Raji (cell line): Measurements from ENCODE around the gene PLEKHA7.

ENCODE experiments used
- POLR2A ChIP-seq: IDR thresholded peaks from 2 replicates; pipeline ENCODE4 v1.6.1; 2011; ENCODE audit warnings: low read depth, low read length, control low read depth; ENCODE audit not compliant: insufficient read depth

PLEKHA7 gene

GRCh38 chr11:17013548-17014320 lies 480 bp downstream of the PLEKHA7 start:
- TF ChIP-seq POLR2A: no peak

- no peak for TF ChIP-seq POLR2A
Observed at GRCh38 chr11:17012712-17013547, 1.3 kb downstream of the PLEKHA7 start.

GRCh38 chr11:17012179-17012578 lies 2.0 kb downstream of the PLEKHA7 start:
- TF ChIP-seq POLR2A: no peak

GRCh38 chr11:17010851-17011420 lies 3.3 kb downstream of the PLEKHA7 start:
- TF ChIP-seq POLR2A: no peak

- TF ChIP-seq POLR2A: no peak
Observed at GRCh38 chr11:17008099-17008498, 6.1 kb downstream of the PLEKHA7 start.

- TF ChIP-seq POLR2A: no peak
Observed at GRCh38 chr11:17005646-17006045, 8.6 kb downstream of the PLEKHA7 start.

GRCh38 chr11:17004486-17005148 lies 9.6 kb downstream of the PLEKHA7 start:
- no peak for TF ChIP-seq POLR2A

- no peak for TF ChIP-seq POLR2A
Observed at GRCh38 chr11:17003426-17003825, 10.8 kb downstream of the PLEKHA7 start.

GRCh38 chr11:17002543-17002942 lies 11.7 kb downstream of the PLEKHA7 start:
- no peak for TF ChIP-seq POLR2A

GRCh38 chr11:17001806-17002205 lies 12.4 kb downstream of the PLEKHA7 start:
- TF ChIP-seq POLR2A: no peak

- no peak for TF ChIP-seq POLR2A
Observed at GRCh38 chr11:17000987-17001386, 13.2 kb downstream of the PLEKHA7 start.

- no peak for TF ChIP-seq POLR2A
Observed at GRCh38 chr11:16999116-16999515, 15.1 kb downstream of the PLEKHA7 start.

- no peak for TF ChIP-seq POLR2A
Observed at GRCh38 chr11:16997624-16998023, 16.6 kb downstream of the PLEKHA7 start.

- no peak for TF ChIP-seq POLR2A
Observed at GRCh38 chr11:16993495-16993894, 20.7 kb downstream of the PLEKHA7 start.

GRCh38 chr11:16992846-16993245 lies 21.4 kb downstream of the PLEKHA7 start:
- no peak for TF ChIP-seq POLR2A
